Fibroblast of lung (primary cell): Measurements from ENCODE around the gene LINGO3. TPM values are rescaled to one million over a fixed set of nuclear protein-coding genes. Genes with fewer than 3 reads are reported as not detected.

Source experiments
- DNase-seq, 2 donors: peaks; one replicate each; pipeline versions ENCODE4 v3.0.0 to v3.0.0-alpha.2; 2010; ENCODE audit warnings: low read depth in 2 of 2
- H2AFZ ChIP-seq: 2 replicates; pipeline ENCODE4 v1.5.1; 2012; ENCODE audit warnings: low read length, control low read depth, inconsistent platforms
- H3K27ac ChIP-seq: 2 replicates; pipeline ENCODE4 v1.5.1; 2011; ENCODE audit warnings: low read length, control low read depth; ENCODE audit not compliant: insufficient read depth
- H3K27me3 ChIP-seq: 2 replicates; pipeline ENCODE4 v1.5.1; 2011; ENCODE audit warnings: mild to moderate bottlenecking, low read length; ENCODE audit not compliant: control insufficient read depth, insufficient read depth
- H3K36me3 ChIP-seq: 2 replicates; pipeline ENCODE4 v1.5.1; 2011; ENCODE audit warnings: low read length; ENCODE audit not compliant: control insufficient read depth, insufficient read depth
- H3K4me1 ChIP-seq: 2 replicates; pipeline ENCODE4 v1.5.1; 2011; ENCODE audit warnings: low read length; ENCODE audit not compliant: control insufficient read depth, insufficient read depth; ENCODE audit errors: extremely low read depth
- H3K4me2 ChIP-seq: 2 replicates; pipeline ENCODE4 v1.5.1; 2011; ENCODE audit warnings: low read length, control low read depth; ENCODE audit not compliant: insufficient read depth; ENCODE audit errors: extremely low read depth
- H3K4me3 ChIP-seq, 4 experiments: fragments of 200-600 bp in 1 of 4; sonication (generic) in 1 of 4; replicated peaks in 1 of 4; 2 replicates each; pipeline ENCODE4 v1.5.1; 2011 to 2016; ENCODE audit warnings: low read length in 4 of 4, low read depth in 3 of 4, mild to moderate bottlenecking in 3 of 4, control low read depth in 2 of 4, inconsistent platforms in 1 of 4, mixed read lengths in 1 of 4; ENCODE audit not compliant: insufficient read depth in 1 of 4; ENCODE audit errors: control extremely low read depth in 1 of 4
- H3K79me2 ChIP-seq: 2 replicates; pipeline ENCODE4 v1.5.1; 2012; ENCODE audit warnings: mild to moderate bottlenecking, low read length, inconsistent platforms; ENCODE audit not compliant: control insufficient read depth, insufficient read depth
- H3K9ac ChIP-seq: 2 replicates; pipeline ENCODE4 v1.5.1; 2011; ENCODE audit warnings: mild to moderate bottlenecking, low read length, control low read depth; ENCODE audit not compliant: insufficient read depth
- H3K9me3 ChIP-seq: 2 replicates; pipeline ENCODE4 v1.5.1; 2012; ENCODE audit warnings: low read depth, low read length; ENCODE audit not compliant: control insufficient read depth, insufficient read depth
- H4K20me1 ChIP-seq: 2 replicates; pipeline ENCODE4 v1.5.1; 2011; ENCODE audit warnings: low read length; ENCODE audit not compliant: control insufficient read depth, insufficient read depth; ENCODE audit errors: extremely low read depth
- EZH2 ChIP-seq: IDR thresholded peaks from 2 replicates; pipeline ENCODE4 v1.5.1; 2012; ENCODE audit warnings: low read length, control low read depth, mild to moderate bottlenecking; ENCODE audit errors: missing control alignments
- polyA plus RNA-seq, 2 donors: library from polyadenylated mRNA; depleted of rRNA in 1 of 2; stranded (reverse) in 1 of 2; unstranded in 1 of 2; fragments of >200 nt; gene quantifications; 2 replicates each; pipeline ENCODE4 v1.2.1, GENCODE V29; 2011 to 2012; ENCODE audit warnings: missing spikeins in 1 of 2
- total RNA-seq: library from RNA; depleted of rRNA; stranded (reverse); fragments of >200 nt; gene quantifications from 2 replicates; pipeline ENCODE4 v1.2.1, GENCODE V29; 2014
- TF ChIP-seq, protein P1 (sequence below), 2 donors: IDR thresholded peaks in 1 of 2; conservative IDR thresholded peaks in 1 of 2; 1 replicate in 1 of 2; 2 replicates in 1 of 2; pipeline ENCODE4 v1.5.1; 2011 to 2012; ENCODE audit warnings: low read length in 2 of 2, control low read depth in 1 of 2, inconsistent platforms in 1 of 2, low read depth in 1 of 2, mild to moderate bottlenecking in 1 of 2

The LINGO3 gene
- total and polyA plus RNA-seq, 2 donors (not counting 1 experiment from before 2014, with no cell fraction given): not detected

DNA sequence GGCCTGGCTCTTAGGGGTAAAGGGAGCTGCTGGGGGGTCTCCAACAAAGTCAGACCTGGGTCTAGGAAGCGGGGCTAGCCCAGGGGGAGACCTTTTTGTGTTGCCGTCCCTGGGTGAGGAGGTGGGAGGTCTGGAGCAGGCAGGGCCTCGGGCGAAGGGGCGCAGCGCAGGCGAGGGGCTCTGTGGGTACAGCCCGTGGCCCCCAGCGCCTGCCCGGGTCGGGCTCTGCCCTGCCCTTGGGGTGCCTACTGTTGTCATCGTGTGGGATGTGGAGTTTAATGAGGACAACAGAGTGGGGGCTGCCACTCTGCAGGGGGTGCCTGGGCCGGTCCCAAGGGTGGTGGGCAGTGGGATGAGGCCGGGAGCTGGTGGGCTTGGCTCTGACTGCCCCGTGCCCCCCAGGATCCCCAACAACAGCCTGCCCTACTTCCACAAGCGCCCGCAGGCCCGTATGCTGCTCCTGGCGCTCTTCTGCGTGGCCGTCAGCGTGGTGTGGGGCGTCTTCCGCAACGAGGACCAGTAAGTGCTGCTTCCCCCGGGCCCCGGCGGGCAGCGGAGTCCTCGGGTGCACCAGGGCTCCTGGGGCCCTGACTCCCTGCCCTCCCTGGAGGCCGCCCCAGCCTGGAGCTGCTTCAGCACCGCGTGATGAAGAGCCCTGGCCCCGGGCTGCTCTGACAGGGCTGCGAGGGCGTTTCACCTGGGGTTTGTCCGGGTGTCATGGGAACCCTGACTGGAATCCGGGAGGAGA is 32.7 kb upstream of the LINGO3 start:
- H3K27me3 ChIP-seq: no peaks in the 10 kb centered on the region
- H3K27ac ChIP-seq: no peak overlapping the region
- H3K4me3 ChIP-seq: no peak overlapping the region
- peaks cover 15% of the 10 kb centered on the region for H3K36me3 ChIP-seq
- H3K4me2 ChIP-seq: no peak overlapping the region
- TF ChIP-seq, protein P1, sequence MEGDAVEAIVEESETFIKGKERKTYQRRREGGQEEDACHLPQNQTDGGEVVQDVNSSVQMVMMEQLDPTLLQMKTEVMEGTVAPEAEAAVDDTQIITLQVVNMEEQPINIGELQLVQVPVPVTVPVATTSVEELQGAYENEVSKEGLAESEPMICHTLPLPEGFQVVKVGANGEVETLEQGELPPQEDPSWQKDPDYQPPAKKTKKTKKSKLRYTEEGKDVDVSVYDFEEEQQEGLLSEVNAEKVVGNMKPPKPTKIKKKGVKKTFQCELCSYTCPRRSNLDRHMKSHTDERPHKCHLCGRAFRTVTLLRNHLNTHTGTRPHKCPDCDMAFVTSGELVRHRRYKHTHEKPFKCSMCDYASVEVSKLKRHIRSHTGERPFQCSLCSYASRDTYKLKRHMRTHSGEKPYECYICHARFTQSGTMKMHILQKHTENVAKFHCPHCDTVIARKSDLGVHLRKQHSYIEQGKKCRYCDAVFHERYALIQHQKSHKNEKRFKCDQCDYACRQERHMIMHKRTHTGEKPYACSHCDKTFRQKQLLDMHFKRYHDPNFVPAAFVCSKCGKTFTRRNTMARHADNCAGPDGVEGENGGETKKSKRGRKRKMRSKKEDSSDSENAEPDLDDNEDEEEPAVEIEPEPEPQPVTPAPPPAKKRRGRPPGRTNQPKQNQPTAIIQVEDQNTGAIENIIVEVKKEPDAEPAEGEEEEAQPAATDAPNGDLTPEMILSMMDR (conservative IDR thresholded peaks at IDR 0.05 in 1 of 2, IDR thresholded peaks at IDR 0.05 in 1 of 2; ENCODE audit: low read depth in 1 of 2, low read length in 2 of 2): no peak
- no peak overlapping the region for H3K9ac ChIP-seq
- H3K4me1 ChIP-seq: no peaks in the 10 kb centered on the region
- H2AFZ ChIP-seq: no peak overlapping the region
- DNase-seq: no peak
- H4K20me1 ChIP-seq: no peaks in the 10 kb centered on the region
- peaks cover 9% of the 10 kb centered on the region for H3K79me2 ChIP-seq
- H3K9me3 ChIP-seq: no peaks in the 10 kb centered on the region

- TF ChIP-seq, protein P1 (conservative IDR thresholded peaks at IDR 0.05 in 1 of 2, IDR thresholded peaks at IDR 0.05 in 1 of 2; ENCODE audit: low read depth in 1 of 2, low read length in 2 of 2): no peak
- TF ChIP-seq EZH2: no peak
- Histone ChIP-seq H3K4me2 (no peak overlapping the region), H3K27ac (no peak overlapping the region), H3K36me3 (peaks cover 15% of the 10 kb centered on the region), H3K9me3 (no peaks in the 10 kb centered on the region), H3K27me3 (no peaks in the 10 kb centered on the region), H3K4me3 (no peak overlapping the region), H3K4me1 (no peaks in the 10 kb centered on the region), H3K9ac (no peak overlapping the region), H3K79me2 (peaks cover 11% of the 10 kb centered on the region), H4K20me1 (no peaks in the 10 kb centered on the region), H2AFZ (no peak overlapping the region)
- DNase-seq: no peak
These were observed 31.8 kb upstream of the LINGO3 start for GRCh38 chr19:2339644-2340310.

GRCh38 chr19:2338751-2339643 is 31.0 kb upstream of the LINGO3 start:
- Histone ChIP-seq H2AFZ (no peak overlapping the region), H3K79me2 (peaks cover 14% of the 10 kb centered on the region), H3K4me1 (no peaks in the 10 kb centered on the region), H3K9me3 (no peaks in the 10 kb centered on the region), H3K36me3 (peaks cover 13% of the 10 kb centered on the region), H3K27me3 (no peaks in the 10 kb centered on the region), H3K4me3 (no peak overlapping the region), H3K4me2 (no peak overlapping the region), H3K27ac (no peak overlapping the region), H3K9ac (no peak overlapping the region), H4K20me1 (no peaks in the 10 kb centered on the region)
- DNase-seq: no peak
- no peak for TF ChIP-seq EZH2
- TF ChIP-seq, protein P1 (conservative IDR thresholded peaks at IDR 0.05 in 1 of 2, IDR thresholded peaks at IDR 0.05 in 1 of 2; ENCODE audit: low read depth in 1 of 2, low read length in 2 of 2): no peak
